Astrocyte (in vitro differentiated cells and primary cell): ENCODE measurements around the gene RFX1. TPM values are rescaled to one million over a fixed set of nuclear protein-coding genes. Genes with fewer than 3 reads are reported as not detected.
"Not testable (repeated sequence)": the region's sequence is repeated elsewhere in the genome, so short reads cannot be mapped to it uniquely, and the experiment has no call there.

Source experiments
- DNase-seq: peaks from one replicate; pipeline ENCODE4 v3.0.0-alpha.2; 2010; ENCODE audit warnings: low read depth
- FAIRE-seq: peaks from 2 replicates; lab custom pipeline; 2011; peaks lifted over from hg19 to GRCh38; lab: Jason Lieb, UNC
- H2AFZ ChIP-seq: 2 replicates; pipeline ENCODE4 v1.6.0; 2012; ENCODE audit warnings: low read depth, low read length, inconsistent platforms
- H3K27ac ChIP-seq: 2 replicates; pipeline ENCODE4 v1.5.1; 2011; ENCODE audit warnings: low read depth, low read length, inconsistent platforms
- H3K27me3 ChIP-seq: 2 replicates; pipeline ENCODE4 v1.6.0; 2011; ENCODE audit warnings: low read length, inconsistent platforms; ENCODE audit not compliant: insufficient read depth
- H3K36me3 ChIP-seq: 2 replicates; pipeline ENCODE4 v1.5.1; 2011; ENCODE audit warnings: low read length, inconsistent platforms; ENCODE audit not compliant: insufficient read depth
- H3K4me1 ChIP-seq: 2 replicates; pipeline ENCODE4 v1.5.1; 2011; ENCODE audit warnings: low read length, inconsistent platforms; ENCODE audit not compliant: insufficient read depth
- H3K4me2 ChIP-seq: 2 replicates; pipeline ENCODE4 v1.6.0; 2012; ENCODE audit warnings: low read length, inconsistent platforms
- H3K4me3 ChIP-seq: 2 replicates; pipeline ENCODE4 v1.5.1; 2011; ENCODE audit warnings: low read depth, mild to moderate bottlenecking, low read length, inconsistent platforms; ENCODE audit not compliant: insufficient read depth
- H3K79me2 ChIP-seq: 2 replicates; pipeline ENCODE4 v1.6.0; 2012; ENCODE audit warnings: mild to moderate bottlenecking, low read length, inconsistent platforms; ENCODE audit not compliant: insufficient read depth
- H3K9ac ChIP-seq: 2 replicates; pipeline ENCODE4 v1.6.0; 2012; ENCODE audit warnings: mild to moderate bottlenecking, low read length, inconsistent platforms
- H3K9me3 ChIP-seq: 2 replicates; pipeline ENCODE4 v1.5.1; 2012; ENCODE audit warnings: low read depth, mild to moderate bottlenecking, low read length, inconsistent platforms; ENCODE audit not compliant: insufficient read depth
- H4K20me1 ChIP-seq: 2 replicates; pipeline ENCODE4 v1.6.0; 2012; ENCODE audit warnings: low read length, inconsistent platforms; ENCODE audit not compliant: insufficient read depth
- H3K27ac Mint-ChIP-seq: one replicate; pipeline ENCODE4 v1.8.0; 2021; ENCODE audit warnings: mild to moderate bottlenecking, mixed read lengths; ENCODE audit not compliant: unreplicated experiment
- H3K27me3 Mint-ChIP-seq: one replicate; pipeline ENCODE4 v1.8.0; 2021; ENCODE audit warnings: low read depth, mixed read lengths; ENCODE audit not compliant: unreplicated experiment
- H3K36me3 Mint-ChIP-seq: one replicate; pipeline ENCODE4 v1.8.0; 2021; ENCODE audit warnings: low read depth, mixed read lengths; ENCODE audit not compliant: unreplicated experiment
- H3K4me1 Mint-ChIP-seq: one replicate; pipeline ENCODE4 v1.8.0; 2021; ENCODE audit warnings: low read depth, mixed read lengths; ENCODE audit not compliant: unreplicated experiment
- H3K4me3 Mint-ChIP-seq: one replicate; pipeline ENCODE4 v1.8.0; 2021; ENCODE audit warnings: mild to moderate bottlenecking, moderate library complexity, mixed read lengths; ENCODE audit not compliant: unreplicated experiment
- H3K9me3 Mint-ChIP-seq: one replicate; pipeline ENCODE4 v1.8.0; 2021; ENCODE audit warnings: mild to moderate bottlenecking, mixed read lengths; ENCODE audit not compliant: unreplicated experiment
- CTCF ChIP-seq: IDR thresholded peaks from 2 replicates; pipeline ENCODE4 v1.5.1; 2011; ENCODE audit warnings: low read depth, mild to moderate bottlenecking, inconsistent platforms, low read length, moderate library complexity; ENCODE audit not compliant: insufficient read depth
- EZH2 ChIP-seq: IDR thresholded peaks from 2 replicates; pipeline ENCODE4 v1.6.1; 2012; ENCODE audit warnings: mild to moderate bottlenecking, low read length, inconsistent platforms; ENCODE audit not compliant: insufficient read depth
- total RNA-seq: library from RNA; stranded (reverse); gene quantifications from 2 replicates; pipeline ENCODE4 v1.2.1, GENCODE V29; 2021

The RFX1 gene
- total RNA-seq, 1 donor from 2014 or later, result 11.8 TPM

- Mint-ChIP-seq H3K36me3 (no peaks in the 10 kb centered on the region), H3K4me3 (peak overlapping the region; percentile 80), H3K4me1 (no peaks in the 10 kb centered on the region), H3K27ac (no peak overlapping the region), H3K27me3 (peaks cover 16% of the 10 kb centered on the region), H3K9me3 (no peaks in the 10 kb centered on the region)
- Histone ChIP-seq H3K4me3 (peak overlapping the region; percentile 66), H3K36me3 (no peaks in the 10 kb centered on the region), H3K79me2 (no peaks in the 10 kb centered on the region), H3K9ac (peak overlapping the region; percentile 75), H3K27ac (no peak overlapping the region), H3K4me1 (peaks cover 2% of the 10 kb centered on the region), H2AFZ (peak overlapping the region; percentile 96), H3K4me2 (peak overlapping the region; percentile 98), H3K9me3 (no peaks in the 10 kb centered on the region), H3K27me3 (no peaks in the 10 kb centered on the region), H4K20me1 (no peaks in the 10 kb centered on the region)
- FAIRE-seq, result no peak
- DNase-seq, result no peak
- TF ChIP-seq CTCF, result no peak
- TF ChIP-seq EZH2, result no peak
Measured at GRCh38 chr19:14030997-14031718, 25.0 kb upstream of the RFX1 start.

GRCh38 chr19:14028901-14029300, 22.8 kb upstream of the RFX1 start:
- DNase-seq (no peak), FAIRE-seq (no peak)
- no peaks in the 10 kb centered on the region for H3K27me3 ChIP-seq
- H4K20me1 ChIP-seq, result no peaks in the 10 kb centered on the region
- H3K79me2 ChIP-seq, result no peaks in the 10 kb centered on the region
- Mint-ChIP-seq H3K9me3 (no peaks in the 10 kb centered on the region), H3K36me3 (no peaks in the 10 kb centered on the region), H3K27ac (no peak overlapping the region), H3K4me1 (no peaks in the 10 kb centered on the region), H3K27me3 (peaks cover 16% of the 10 kb centered on the region), H3K4me3 (no peak overlapping the region)
- H3K27ac ChIP-seq, result no peak overlapping the region
- peaks cover 3% of the 10 kb centered on the region for H3K4me1 ChIP-seq
- no peak overlapping the region for H3K4me2 ChIP-seq
- no peak overlapping the region for H3K4me3 ChIP-seq
- TF ChIP-seq EZH2 (no peak), CTCF (no peak)
- H3K9me3 ChIP-seq, result no peaks in the 10 kb centered on the region
- no peaks in the 10 kb centered on the region for H3K36me3 ChIP-seq
- no peak overlapping the region for H2AFZ ChIP-seq
- H3K9ac ChIP-seq, result no peak overlapping the region

GRCh38 chr19:14027856-14028450, 21.8 kb upstream of the RFX1 start, which contains the start of gene RLN3:
Gene RLN3 (plus strand): TSS chr19:14028148. CDS start chr19:14028205, 57 bp downstream.
- Mint-ChIP-seq H3K9me3 (no peaks in the 10 kb centered on the region), H3K27me3 (peaks cover 16% of the 10 kb centered on the region), H3K36me3 (no peaks in the 10 kb centered on the region), H3K4me3 (no peak within 1 kb of the TSS), H3K4me1 (peaks cover 4% of the 10 kb centered on the region), H3K27ac (no peak within 1 kb of the TSS)
- TF ChIP-seq EZH2 (no peak), CTCF (no peak)
- H3K27me3 ChIP-seq, result no peaks in the 10 kb centered on the region
- peaks cover 7% of the 10 kb centered on the region for H3K4me1 ChIP-seq
- no peaks in the 10 kb centered on the region for H3K36me3 ChIP-seq
- no peak within 1 kb of the TSS for H3K27ac ChIP-seq
- FAIRE-seq, result no peak
- H2AFZ ChIP-seq, result no peak within 1 kb of the TSS
- H3K9me3 ChIP-seq, result no peaks in the 10 kb centered on the region
- no peak within 1 kb of the TSS for H3K4me3 ChIP-seq
- no peaks in the 10 kb centered on the region for H4K20me1 ChIP-seq
- no peak within 1 kb of the TSS for H3K9ac ChIP-seq
- no peak within 1 kb of the TSS for H3K4me2 ChIP-seq
- no peak for DNase-seq
- H3K79me2 ChIP-seq, result no peaks in the 10 kb centered on the region

- not testable (repeated sequence) for H3K4me1 Mint-ChIP-seq, H3K79me2 ChIP-seq, H3K4me2 ChIP-seq, H3K27ac ChIP-seq, H3K4me3 ChIP-seq, H3K27ac Mint-ChIP-seq, H3K4me1 ChIP-seq, H2AFZ ChIP-seq, H3K9me3 ChIP-seq, H3K4me3 Mint-ChIP-seq, H3K27me3 ChIP-seq, H3K9me3 Mint-ChIP-seq, H4K20me1 ChIP-seq, H3K36me3 Mint-ChIP-seq, FAIRE-seq, H3K36me3 ChIP-seq, H3K9ac ChIP-seq, DNase-seq
- H3K27me3 Mint-ChIP-seq, result peaks cover 16% of the 10 kb centered on the region
Measured at GRCh38 chr19:14026652-14027192, 20.6 kb upstream of the RFX1 start.
